HTR-8/SVneo (cell line): ENCODE results near the gene DLG2.

Experiments
- DNase-seq: peaks from one replicate; pipeline ENCODE4 v3.0.0; 2011; ENCODE audit warnings: low spot score, mixed read lengths; ENCODE audit not compliant: insufficient read length
- FAIRE-seq: peaks from 2 replicates; lab custom pipeline; 2011; peaks lifted over from hg19 to GRCh38; lab: Jason Lieb, UNC

The DLG2 gene

GRCh38 chr11:84747871-84748270, 879.3 kb downstream of the DLG2 start:
- FAIRE-seq (peak; percentile 13), DNase-seq (no peak)

DNA sequence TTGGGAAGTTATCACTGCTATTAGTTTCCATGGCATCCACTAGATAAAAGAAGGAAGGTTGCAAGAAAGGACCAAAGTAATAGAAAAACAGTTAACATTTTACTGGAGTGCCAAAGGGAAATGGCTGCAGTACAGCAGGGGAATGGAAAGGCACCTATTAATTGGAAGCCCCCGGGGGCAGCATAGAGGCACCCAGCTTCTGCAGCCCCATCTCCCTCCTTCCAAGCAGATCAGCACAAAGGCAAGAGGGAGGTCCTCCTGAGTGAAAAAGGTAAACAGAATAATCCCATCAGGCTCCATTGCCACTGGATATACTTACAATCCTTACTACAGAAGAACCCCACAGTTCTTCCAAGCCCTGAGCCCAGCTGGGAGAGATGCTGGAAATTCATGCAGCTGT, 887.1 kb downstream of the DLG2 start:
- no peak for DNase-seq
- FAIRE-seq, result no peak

DNA sequence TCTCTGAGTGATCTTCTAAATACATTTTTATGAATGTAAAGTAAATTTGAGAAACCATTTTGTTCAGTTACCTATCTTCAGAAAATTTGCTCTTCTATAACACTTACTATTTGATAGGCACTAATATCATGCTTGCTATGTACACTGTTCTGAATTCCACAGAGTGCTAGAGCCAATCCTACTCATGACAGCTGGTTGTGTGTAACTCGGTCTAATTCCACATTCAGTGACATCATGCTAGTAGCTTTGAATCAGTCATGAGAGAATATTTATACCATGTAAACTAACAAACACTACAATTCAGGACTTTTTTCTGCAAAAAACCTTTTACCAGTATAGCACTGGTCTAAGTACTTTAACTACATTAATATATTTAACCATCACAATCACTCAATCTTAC, 902.9 kb downstream of the DLG2 start:
- FAIRE-seq (no peak), DNase-seq (no peak)

DNA sequence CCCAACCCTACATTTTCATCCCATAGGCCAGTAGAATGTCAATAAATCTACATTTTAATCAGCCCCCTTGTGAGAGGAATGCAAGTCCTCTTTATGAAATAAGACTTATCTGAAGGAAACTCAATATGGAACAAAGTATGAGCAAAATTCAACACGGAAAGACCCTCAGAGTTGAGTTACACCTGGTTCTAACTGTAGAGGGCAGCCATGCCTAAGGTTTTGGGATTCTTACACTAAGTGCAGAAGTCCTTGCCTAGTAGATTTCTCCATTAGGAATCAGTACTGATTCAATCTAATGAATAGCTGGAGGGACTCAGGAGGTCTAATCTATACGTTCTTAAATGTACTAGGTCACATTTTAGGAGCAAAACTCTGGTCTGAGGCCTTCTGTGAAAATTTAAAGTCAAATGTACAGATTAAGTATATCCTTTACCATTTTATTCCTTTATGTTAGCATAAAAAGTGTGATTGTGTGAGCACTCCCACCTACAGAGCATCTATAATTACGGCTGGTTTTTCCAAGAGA, 904.5 kb downstream of the DLG2 start:
- no peak for FAIRE-seq

GRCh38 chr11:84721561-84721961, 905.6 kb downstream of the DLG2 start:
- FAIRE-seq, result no peak
- DNase-seq, result no peak

More for the DNA sequence above, 904.5 kb downstream of the DLG2 start:
- no peak for DNase-seq

- no peak for FAIRE-seq
- DNase-seq, result no peak
Observed at GRCh38 chr11:84720706-84721402, 906.3 kb downstream of the DLG2 start.

DNA sequence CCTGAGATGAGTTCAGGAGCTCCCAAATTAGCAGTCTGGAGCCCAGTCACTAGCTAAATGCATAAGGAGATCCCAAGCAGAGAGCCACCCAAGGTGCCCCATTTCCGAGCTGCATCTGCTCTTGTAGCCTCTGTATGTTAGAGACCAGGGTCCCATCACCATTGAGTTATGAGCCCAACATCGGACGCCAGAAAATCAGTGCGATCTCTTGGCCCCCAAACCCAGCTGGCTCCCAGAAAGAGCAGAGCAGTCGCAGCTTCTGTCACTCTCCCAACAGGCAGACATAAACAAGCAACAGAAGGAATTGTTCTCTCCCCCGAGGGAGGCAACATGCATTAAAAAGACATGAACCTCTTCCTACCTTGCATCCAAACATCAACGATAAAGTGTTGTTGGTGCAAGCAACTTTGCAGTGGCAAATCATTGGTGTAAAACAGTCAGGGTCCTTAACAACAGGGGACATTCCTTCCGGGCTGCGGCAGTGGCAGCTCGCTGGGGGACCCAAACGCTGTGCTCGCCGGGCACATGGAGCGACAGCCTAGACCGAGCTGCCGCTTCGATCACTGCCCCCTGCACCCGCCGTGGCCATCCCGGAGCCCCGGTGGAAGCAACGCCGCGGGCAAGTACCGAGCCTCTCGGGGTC, 907.1 kb downstream of the DLG2 start:
- FAIRE-seq (no peak), DNase-seq (no peak)

- FAIRE-seq (no peak), DNase-seq (no peak)
Observed at GRCh38 chr11:84714316-84714780, 912.8 kb downstream of the DLG2 start.

- FAIRE-seq (no peak), DNase-seq (no peak)
Observed at GRCh38 chr11:84691830-84692229, 935.3 kb downstream of the DLG2 start.

DNA sequence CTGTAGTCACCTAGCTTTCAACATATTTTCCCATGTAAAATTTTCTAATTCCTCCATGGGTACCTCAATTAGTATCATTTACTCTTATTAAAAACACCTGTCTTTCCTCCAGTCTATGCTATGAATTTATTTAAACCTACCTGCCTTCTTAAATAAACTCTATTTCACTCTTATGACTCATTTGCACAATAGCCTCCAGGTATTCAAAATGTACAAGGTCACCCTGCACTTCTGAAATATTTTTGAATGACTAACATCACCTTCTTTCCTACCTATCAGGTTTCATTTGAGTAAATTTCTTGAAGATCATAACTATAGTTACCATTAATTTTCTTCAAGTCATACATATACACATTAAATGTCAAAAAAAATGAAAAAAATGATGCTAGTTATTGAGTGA, 939.7 kb downstream of the DLG2 start:
- DNase-seq (no peak), FAIRE-seq (no peak)

- no peak for DNase-seq
- FAIRE-seq, result no peak
Observed at GRCh38 chr11:84686716-84687115, 940.4 kb downstream of the DLG2 start.

- no peak for DNase-seq
- no peak for FAIRE-seq
Observed at GRCh38 chr11:84685976-84686375, 941.2 kb downstream of the DLG2 start.

DNA sequence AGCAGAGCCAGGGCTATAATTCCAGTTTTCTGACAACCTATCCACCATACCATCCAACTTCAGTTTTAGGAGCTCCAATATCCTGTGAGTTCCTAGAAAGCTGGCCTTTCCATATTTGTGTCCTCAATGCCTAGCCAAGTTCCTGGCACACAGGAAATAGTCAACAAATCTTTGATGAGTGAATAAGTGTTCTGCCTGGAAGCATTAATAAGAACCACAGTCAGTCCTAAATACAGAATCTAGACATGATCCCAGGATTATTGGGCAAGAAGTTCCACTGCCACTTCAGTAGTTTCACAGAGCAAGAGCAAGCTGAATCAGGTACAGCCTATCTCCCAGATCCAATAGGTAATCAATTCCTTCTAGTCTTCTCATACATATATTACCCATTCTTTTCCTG, 942.0 kb downstream of the DLG2 start:
- DNase-seq, result no peak
- FAIRE-seq, result no peak

GRCh38 chr11:84681456-84681855, 945.7 kb downstream of the DLG2 start:
- DNase-seq (no peak), FAIRE-seq (no peak)

- FAIRE-seq (no peak), DNase-seq (no peak)
Observed at GRCh38 chr11:84675396-84676025, 951.6 kb downstream of the DLG2 start.

GRCh38 chr11:84673753-84674152, 953.4 kb downstream of the DLG2 start:
- no peak for DNase-seq
- no peak for FAIRE-seq

DNA sequence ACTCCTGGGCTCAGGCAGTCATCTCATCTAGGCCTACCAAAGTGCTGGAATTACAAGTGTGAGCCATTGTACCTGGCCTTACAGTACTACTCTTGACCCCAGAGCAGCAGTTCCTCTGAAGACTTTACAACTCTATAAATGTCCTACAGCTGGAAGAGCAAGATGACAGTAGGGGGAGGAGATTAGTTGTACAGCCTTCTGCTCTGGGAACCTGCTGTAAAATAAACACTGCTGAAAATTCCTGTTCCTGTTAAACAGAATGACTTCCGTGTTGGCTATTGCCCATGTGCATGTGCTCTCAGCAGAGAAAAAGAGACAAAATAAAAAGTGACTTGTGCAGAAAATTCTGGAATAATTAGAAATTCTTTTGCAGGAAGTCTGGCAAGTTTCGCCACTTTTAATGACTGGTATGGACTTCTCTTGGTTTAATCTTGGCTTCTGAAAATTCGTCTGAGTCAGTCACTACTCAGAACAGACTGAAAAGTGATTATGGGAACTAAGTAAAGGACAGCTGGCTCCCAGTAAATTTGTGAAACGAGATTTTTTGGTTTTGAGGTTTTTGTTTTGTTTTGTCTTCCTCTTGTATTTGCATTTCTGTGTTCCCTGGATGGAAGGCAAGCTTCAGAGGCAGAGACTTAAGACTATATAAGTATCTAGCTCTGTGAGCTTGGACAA, 955.7 kb downstream of the DLG2 start:
- DNase-seq (no peak), FAIRE-seq (no peak)

DNA sequence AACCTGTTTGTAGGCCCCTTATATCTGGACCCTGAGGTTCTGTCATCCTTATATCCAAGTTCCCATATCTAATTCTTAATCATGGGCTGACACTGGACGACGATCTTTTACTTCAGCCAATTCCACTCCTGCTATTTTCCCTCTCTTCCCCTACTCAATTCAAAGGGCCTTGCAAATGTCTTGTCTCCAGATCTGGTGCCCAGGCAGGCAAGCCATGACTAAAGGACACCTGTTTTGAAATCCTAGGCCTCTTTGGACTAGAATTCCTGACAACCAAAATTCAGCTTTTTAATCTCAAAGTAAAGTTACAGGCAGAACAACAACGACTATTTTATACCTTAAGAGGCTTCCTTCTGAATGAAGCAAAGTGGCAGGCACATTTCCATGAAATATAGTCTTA, 963.4 kb downstream of the DLG2 start:
- FAIRE-seq, result no peak
- no peak for DNase-seq

DNA sequence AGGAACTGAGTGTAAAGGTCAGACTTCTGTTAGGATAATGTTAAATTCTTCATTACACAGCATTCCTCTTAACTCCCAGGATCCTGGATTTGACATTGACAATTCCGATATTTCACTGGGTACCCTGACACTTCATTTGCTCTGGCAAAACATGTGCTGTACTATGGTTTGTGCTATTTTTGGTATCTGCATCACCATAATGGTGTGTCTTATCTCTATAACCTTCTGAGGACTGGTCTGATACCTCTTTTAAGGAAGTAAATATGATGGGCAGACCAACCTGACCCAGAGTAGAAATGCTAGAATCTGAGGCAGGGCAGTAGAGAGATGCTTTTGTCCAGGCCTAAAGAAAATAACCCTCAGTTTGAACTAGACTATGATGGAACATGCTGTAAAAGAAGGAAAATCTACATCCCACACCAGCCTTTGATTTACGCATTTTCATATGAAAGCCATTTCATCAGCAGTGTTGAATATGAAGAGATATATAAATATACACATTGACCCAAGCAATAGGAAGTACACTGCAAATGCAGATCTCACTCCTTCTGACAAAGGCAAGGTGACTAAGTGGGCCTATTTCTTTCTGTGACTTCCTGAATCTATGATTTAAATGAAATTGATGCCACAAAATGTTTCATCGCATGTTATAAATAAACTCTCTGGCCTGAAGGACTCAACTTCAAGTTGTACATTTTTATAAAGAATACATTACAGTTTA, 966.7 kb downstream of the DLG2 start:
- FAIRE-seq (peak; percentile 59), DNase-seq (no peak)

- FAIRE-seq, result no peak
- no peak for DNase-seq
Observed at GRCh38 chr11:84655712-84656111, 971.4 kb downstream of the DLG2 start.
